ENCODE measurements around the gene ZNF326.

DNA sequence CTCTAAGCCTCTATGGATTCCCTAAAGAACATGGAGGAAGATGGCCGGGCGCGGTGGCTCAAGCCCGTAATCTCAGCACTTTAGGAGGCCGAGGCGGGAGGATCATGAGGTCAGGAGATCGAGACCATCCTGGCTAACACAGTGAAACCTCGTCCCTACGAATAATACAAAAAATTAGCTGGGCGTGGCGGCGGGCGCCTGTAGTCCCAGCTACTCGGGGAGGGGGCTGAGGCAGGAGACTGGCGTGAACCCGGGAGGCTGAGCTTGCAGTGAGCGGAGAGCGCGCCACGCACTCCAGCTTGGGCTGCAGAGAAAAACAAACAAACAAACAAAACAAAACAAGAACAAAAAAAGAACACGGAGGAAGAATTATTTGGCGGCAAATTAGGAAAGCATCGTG is 5.8 kb upstream of the ZNF326 start:
- TF ChIP-seq, protein P1, sequence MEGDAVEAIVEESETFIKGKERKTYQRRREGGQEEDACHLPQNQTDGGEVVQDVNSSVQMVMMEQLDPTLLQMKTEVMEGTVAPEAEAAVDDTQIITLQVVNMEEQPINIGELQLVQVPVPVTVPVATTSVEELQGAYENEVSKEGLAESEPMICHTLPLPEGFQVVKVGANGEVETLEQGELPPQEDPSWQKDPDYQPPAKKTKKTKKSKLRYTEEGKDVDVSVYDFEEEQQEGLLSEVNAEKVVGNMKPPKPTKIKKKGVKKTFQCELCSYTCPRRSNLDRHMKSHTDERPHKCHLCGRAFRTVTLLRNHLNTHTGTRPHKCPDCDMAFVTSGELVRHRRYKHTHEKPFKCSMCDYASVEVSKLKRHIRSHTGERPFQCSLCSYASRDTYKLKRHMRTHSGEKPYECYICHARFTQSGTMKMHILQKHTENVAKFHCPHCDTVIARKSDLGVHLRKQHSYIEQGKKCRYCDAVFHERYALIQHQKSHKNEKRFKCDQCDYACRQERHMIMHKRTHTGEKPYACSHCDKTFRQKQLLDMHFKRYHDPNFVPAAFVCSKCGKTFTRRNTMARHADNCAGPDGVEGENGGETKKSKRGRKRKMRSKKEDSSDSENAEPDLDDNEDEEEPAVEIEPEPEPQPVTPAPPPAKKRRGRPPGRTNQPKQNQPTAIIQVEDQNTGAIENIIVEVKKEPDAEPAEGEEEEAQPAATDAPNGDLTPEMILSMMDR (IDR thresholded peaks at IDR 0.05) = no peak
- no peak for TF ChIP-seq POLR2A (IDR thresholded peaks at IDR 0.05)
- TF ChIP-seq POLR2AphosphoS5 (IDR thresholded peaks at IDR 0.05) = no peak

Data from prostate gland (tissue), 2 donors.